ENCODE results near the gene ZC3H12A.
A peak's percentile ranks its signal among the peaks of the same experiment; 100 is the strongest.

The ZC3H12A gene

GRCh38 chr1:37474046-37474696 is at the start of gene ZC3H12A:
TSS of gene ZC3H12A (plus strand) at chr1:37474580. CDS start at chr1:37475497, 917 bp downstream.
- DNase-seq, result peak; percentile 65

- no peak for DNase-seq
Measured at GRCh38 chr1:37425221-37425620, 49.2 kb upstream of the ZC3H12A start.

- no peak for DNase-seq
Measured at GRCh38 chr1:37429029-37429428, 45.4 kb upstream of the ZC3H12A start.

- DNase-seq, result no peak
Measured at GRCh38 chr1:37430103-37430985, 44.0 kb upstream of the ZC3H12A start.

- DNase-seq, result no peak
Measured at GRCh38 chr1:37432716-37433115, 41.7 kb upstream of the ZC3H12A start.

- no peak for DNase-seq
Measured at GRCh38 chr1:37433171-37433570, 41.2 kb upstream of the ZC3H12A start.

GRCh38 chr1:37434292-37435225 is 39.8 kb upstream of the ZC3H12A start:
- peak; percentile 71 for DNase-seq

GRCh38 chr1:37437087-37437486 is 37.3 kb upstream of the ZC3H12A start:
- no peak for DNase-seq

GRCh38 chr1:37438037-37438868 is 36.1 kb upstream of the ZC3H12A start:
- DNase-seq, result no peak

GRCh38 chr1:37438869-37439343 is 35.5 kb upstream of the ZC3H12A start:
- no peak for DNase-seq

GRCh38 chr1:37439349-37439995 is 34.9 kb upstream of the ZC3H12A start:
- no peak for DNase-seq

GRCh38 chr1:37441490-37441889 is 32.9 kb upstream of the ZC3H12A start:
- DNase-seq, result no peak

GRCh38 chr1:37442139-37442538 is 32.2 kb upstream of the ZC3H12A start:
- no peak for DNase-seq

GRCh38 chr1:37442644-37443043 is 31.7 kb upstream of the ZC3H12A start:
- no peak for DNase-seq

GRCh38 chr1:37446874-37447273 is 27.5 kb upstream of the ZC3H12A start:
- no peak for DNase-seq

- DNase-seq, result no peak
Measured at GRCh38 chr1:37448185-37448584, 26.2 kb upstream of the ZC3H12A start.

- no peak for DNase-seq
Measured at GRCh38 chr1:37448691-37449417, 25.5 kb upstream of the ZC3H12A start.

- no peak for DNase-seq
Measured at GRCh38 chr1:37449936-37450335, 24.4 kb upstream of the ZC3H12A start.

GRCh38 chr1:37452416-37452815 is 22.0 kb upstream of the ZC3H12A start:
- DNase-seq, result no peak

GRCh38 chr1:37453647-37454046 is 20.7 kb upstream of the ZC3H12A start:
- no peak for DNase-seq

GRCh38 chr1:37455516-37455915 is 18.9 kb upstream of the ZC3H12A start:
- DNase-seq, result no peak

Measured in DMS79 treated with DMSO at 0.1 percent for 48 hours (cell line).